ENCODE results near the gene EAPP.
"Not testable (repeated sequence)": the region's sequence is repeated elsewhere in the genome, so short reads cannot be mapped to it uniquely, and the experiment has no call there.

DNA sequence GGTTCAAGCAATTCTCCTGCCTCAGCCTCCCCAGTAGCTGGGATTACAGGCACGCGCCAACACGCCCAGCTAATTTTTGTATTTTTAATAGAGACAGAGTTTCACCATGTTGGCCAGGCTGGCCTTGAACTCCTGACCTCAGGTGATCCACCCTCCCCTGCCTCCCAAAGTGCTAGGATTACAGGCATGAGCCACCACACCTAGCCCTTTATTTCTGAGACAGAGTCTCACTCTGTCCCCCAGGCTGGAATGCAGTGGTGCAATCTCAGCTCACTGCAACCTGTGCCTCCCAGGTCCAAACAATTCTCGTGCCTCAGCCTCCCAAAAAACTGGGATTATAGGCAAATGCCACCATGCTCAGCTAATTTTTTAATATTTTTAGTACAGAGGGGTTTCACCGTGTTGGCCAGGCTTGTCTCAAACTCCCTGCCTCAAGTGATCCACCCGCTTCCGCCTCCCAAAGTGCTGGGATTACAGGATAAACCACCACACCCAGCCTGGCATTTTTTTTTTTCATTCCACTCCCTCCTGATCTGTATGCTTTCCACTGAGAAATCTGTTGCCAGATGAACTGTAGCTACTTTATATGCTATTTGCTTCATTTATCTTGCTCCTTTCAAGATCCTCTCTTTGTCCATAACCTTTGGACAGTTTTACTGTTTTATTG is 19.1 kb downstream of the EAPP start:
- TF ChIP-seq, protein P1, sequence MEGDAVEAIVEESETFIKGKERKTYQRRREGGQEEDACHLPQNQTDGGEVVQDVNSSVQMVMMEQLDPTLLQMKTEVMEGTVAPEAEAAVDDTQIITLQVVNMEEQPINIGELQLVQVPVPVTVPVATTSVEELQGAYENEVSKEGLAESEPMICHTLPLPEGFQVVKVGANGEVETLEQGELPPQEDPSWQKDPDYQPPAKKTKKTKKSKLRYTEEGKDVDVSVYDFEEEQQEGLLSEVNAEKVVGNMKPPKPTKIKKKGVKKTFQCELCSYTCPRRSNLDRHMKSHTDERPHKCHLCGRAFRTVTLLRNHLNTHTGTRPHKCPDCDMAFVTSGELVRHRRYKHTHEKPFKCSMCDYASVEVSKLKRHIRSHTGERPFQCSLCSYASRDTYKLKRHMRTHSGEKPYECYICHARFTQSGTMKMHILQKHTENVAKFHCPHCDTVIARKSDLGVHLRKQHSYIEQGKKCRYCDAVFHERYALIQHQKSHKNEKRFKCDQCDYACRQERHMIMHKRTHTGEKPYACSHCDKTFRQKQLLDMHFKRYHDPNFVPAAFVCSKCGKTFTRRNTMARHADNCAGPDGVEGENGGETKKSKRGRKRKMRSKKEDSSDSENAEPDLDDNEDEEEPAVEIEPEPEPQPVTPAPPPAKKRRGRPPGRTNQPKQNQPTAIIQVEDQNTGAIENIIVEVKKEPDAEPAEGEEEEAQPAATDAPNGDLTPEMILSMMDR (IDR thresholded peaks at IDR 0.05), result not testable (repeated sequence)
- not testable (repeated sequence) for TF ChIP-seq POLR2A (IDR thresholded peaks at IDR 0.05)
